Measurements from ENCODE around the gene COL23A1.
"Not testable (repeated sequence)": the region's sequence is repeated elsewhere in the genome, so short reads cannot be mapped to it uniquely, and the experiment has no call there.

The COL23A1 gene

DNA sequence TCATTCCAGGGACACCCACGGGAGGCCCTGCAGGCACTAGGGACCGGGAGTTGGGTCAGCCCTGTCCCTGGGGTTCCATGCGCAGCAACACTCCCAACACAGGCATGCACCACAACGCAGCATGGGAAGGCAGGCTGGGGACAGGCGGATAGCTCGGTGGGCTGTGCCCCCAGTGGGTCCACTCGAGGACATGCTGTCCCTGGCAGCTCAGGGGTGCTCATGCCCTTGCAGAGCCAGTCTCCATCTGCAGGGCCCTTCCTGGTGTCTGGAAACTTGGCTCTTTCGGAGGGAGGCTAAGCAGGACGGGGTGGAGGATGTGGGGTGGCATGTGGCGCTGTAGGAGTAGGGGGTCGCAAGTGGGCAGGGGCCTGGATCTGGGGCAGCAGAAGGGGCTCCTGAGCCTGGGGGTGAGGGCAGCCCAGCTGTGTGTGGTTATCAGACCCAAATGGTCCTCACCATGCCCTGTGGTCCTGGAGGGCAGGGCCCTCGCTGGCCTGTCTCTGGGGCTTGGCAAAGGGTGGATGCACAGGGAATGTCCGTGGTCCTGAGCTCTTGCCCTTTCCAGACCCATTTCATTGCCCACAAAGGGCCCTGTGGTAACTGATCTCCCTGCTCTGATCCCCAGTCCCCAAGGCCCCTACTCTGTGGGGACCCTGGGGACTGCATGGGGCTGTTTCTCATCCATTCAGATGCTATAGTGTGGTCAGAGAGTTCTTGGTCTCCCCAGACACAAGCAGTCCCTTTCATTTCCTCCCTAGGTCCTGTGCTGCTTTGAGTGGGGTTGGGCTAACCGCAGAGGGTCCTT is 267.3 kb downstream of the COL23A1 start:
- TF ChIP-seq, protein P1, sequence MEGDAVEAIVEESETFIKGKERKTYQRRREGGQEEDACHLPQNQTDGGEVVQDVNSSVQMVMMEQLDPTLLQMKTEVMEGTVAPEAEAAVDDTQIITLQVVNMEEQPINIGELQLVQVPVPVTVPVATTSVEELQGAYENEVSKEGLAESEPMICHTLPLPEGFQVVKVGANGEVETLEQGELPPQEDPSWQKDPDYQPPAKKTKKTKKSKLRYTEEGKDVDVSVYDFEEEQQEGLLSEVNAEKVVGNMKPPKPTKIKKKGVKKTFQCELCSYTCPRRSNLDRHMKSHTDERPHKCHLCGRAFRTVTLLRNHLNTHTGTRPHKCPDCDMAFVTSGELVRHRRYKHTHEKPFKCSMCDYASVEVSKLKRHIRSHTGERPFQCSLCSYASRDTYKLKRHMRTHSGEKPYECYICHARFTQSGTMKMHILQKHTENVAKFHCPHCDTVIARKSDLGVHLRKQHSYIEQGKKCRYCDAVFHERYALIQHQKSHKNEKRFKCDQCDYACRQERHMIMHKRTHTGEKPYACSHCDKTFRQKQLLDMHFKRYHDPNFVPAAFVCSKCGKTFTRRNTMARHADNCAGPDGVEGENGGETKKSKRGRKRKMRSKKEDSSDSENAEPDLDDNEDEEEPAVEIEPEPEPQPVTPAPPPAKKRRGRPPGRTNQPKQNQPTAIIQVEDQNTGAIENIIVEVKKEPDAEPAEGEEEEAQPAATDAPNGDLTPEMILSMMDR (IDR thresholded peaks at IDR 0.05; ENCODE audit: low read depth, low read length, missing control alignments) = no peak
- no peak for DNase-seq (ENCODE audit: extremely low read depth, low read depth)
- H3K4me3 ChIP-seq (replicated peaks; ENCODE audit: low read depth, low read length) = no peak overlapping the region

DNA sequence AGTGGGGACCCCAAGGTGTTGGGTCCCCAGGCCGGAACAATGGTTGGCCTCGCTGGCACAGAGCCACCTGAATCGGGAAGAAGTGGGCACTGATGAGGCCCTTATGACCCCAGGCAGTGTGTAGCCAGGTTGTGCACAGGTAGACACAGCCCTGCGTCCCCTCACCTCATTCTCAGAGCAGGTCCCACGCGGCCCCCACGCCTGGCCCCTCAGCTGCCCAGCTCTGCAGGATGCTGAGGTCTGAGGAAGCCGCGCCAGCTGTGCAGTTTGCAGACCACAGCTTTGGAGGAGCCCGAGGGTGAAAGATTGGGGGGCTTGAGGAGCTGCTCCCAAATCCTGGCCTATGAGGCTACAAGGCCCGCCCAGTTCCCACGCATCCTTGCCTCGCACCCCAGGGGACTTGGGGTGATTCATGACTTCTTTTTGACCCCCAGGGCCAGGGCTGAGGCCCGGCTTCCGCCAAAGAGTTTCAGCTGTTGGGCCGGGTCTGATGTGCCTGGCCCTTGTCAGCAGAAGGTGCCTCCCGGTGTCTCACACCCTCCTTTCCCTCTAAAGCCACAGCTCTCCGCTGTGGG is 269.8 kb downstream of the COL23A1 start:
- TF ChIP-seq, protein P1 (IDR thresholded peaks at IDR 0.05; ENCODE audit: low read depth, low read length, missing control alignments) = no peak
- H3K4me3 ChIP-seq (replicated peaks; ENCODE audit: low read depth, low read length) = no peak overlapping the region
- no peak for DNase-seq (ENCODE audit: extremely low read depth, low read depth)

DNA sequence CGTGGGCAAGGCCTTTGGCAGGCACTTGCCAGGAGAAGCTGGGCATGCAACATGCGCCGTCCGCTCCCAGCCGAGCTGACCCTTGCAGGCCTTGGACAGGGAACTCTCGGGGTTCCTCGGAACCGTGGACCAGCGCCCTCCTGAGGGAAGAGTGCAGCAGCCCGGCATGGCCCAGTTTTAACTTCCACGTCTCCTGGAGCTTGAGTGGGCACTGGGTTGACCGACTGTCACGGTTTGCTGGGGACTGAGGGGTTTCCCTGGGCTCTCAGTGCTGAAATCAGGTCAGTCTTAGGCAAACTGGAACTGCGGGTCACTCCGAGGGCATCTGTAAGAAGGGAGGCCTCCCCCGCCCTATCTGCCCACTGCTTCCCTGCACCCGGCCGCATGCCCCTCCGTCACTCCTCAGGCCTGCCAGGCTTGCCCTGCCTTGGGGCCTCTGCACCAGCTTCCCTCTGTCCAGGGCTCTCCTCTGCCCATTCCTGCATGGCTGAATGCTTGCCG is 270.6 kb downstream of the COL23A1 start:
- no peak overlapping the region for H3K4me3 ChIP-seq (replicated peaks; ENCODE audit: low read depth, low read length)

DNA sequence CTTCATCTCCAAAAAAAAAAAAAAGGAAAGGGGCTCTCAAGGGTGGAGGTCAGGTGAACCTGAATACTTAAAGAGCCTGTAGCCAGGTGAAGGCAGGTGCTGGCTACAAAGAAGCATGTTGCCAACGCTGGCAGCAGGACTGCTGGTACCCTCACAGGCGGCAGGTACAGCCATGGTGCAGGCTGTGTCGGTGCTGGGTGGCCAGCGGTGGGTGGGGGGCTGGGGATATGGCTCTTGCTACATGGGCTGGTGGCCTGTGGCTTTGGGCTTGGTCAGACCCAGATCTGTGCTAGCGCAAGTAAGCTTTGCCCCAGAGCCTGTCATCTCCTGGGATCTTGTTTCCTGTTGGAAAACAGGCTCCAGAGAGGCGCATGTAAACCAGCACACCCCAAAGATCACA is 271.3 kb downstream of the COL23A1 start:
- DNase-seq (ENCODE audit: extremely low read depth, low read depth) = no peak
- TF ChIP-seq, protein P1 (IDR thresholded peaks at IDR 0.05; ENCODE audit: low read depth, low read length, missing control alignments) = no peak
- no peak overlapping the region for H3K4me3 ChIP-seq (replicated peaks; ENCODE audit: low read depth, low read length)

More for the DNA sequence above, 270.6 kb downstream of the COL23A1 start:
- TF ChIP-seq, protein P1 (IDR thresholded peaks at IDR 0.05; ENCODE audit: low read depth, low read length, missing control alignments) = no peak
- no peak for DNase-seq (ENCODE audit: extremely low read depth, low read depth)

DNA sequence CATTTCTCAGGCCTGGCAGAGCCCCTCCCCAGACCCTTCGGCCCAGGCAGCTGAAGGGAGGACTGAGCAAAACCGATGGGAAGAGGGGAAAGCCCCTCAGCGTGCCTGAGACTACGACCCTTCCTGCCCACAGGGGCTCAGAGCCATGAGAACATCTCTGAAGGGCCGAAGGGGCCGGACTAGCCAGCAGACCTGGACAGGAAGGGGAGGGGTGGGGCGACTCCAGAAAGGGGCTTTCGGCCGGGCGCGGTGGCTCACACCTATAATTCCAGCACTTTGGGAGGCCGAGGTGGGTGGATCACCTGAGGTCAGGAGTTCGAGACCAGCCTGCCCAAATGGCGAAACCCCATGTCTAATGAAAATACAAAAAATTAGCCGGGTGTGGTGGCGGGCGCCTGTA is 271.8 kb downstream of the COL23A1 start:
- H3K4me3 ChIP-seq (replicated peaks; ENCODE audit: low read depth, low read length) = no peak overlapping the region
- DNase-seq (ENCODE audit: extremely low read depth, low read depth) = no peak
- TF ChIP-seq, protein P1 (IDR thresholded peaks at IDR 0.05; ENCODE audit: low read depth, low read length, missing control alignments) = no peak

DNA sequence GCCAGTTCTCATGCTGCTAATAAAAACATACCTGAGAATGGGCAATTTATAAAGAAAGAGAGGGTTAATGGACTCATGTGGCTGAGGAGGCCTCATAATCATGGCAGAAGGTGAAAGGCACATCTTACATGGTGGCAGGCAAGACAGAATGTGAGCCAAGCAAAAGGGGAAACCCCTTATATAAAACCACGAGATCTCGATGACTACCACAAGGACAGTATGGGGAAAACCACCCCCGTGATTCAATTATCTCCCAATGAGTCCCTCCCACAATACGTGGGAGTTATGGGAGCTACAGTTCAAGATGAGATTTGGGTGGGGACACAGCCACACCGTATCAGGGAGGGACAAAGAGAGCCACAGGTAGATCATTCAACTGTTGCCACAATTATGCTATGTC is 272.5 kb downstream of the COL23A1 start:
- DNase-seq (ENCODE audit: extremely low read depth, low read depth); H3K4me3 ChIP-seq (replicated peaks; ENCODE audit: low read depth, low read length): not testable (repeated sequence)

DNA sequence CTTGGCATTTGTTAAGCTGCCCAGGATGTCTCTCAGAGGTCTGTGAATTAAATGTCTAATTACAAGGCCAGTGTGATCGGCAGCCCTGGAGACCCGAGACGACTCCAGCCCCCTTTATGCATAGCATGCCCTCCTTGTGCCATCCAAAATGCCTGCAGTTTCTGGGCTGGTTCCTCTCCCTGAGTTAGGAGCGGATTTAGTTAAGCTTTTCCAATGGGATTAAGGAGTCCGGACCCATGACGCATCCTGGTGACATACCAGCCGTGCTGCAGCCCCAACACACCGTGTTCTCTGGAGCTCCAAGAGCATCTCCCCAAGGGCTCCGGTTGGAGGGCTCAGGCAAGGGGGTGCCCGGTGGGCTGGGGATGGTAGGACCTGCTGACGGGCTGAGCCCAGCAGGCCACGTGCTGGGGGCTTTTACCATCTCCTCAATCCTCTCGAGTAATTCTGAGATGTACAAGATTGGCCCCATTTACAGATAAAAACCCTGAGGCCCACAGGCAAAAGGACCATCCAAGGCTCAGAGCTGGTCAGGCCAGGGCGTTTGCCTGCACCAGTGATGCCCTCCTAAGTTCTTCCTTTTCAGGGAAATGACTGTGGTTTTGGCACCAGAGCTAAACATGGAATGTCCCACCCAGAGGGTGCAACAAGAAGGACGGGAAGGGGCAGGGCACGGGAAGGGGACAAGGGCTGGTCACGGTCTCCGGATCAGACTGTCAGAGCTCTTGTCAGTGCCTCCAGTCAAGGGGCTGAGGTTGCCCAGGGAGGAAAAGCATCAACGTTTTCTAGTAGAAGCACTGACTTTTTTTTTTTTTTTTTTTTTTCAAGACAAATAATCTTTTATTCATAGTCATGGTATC is 275.0 kb downstream of the COL23A1 start:
- TF ChIP-seq, protein P1 (IDR thresholded peaks at IDR 0.05; ENCODE audit: low read depth, low read length, missing control alignments) = no peak
- DNase-seq (ENCODE audit: extremely low read depth, low read depth) = no peak
- no peak overlapping the region for H3K4me3 ChIP-seq (replicated peaks; ENCODE audit: low read depth, low read length)
